ENCODE measurements around the gene SDK1.

SDK1 gene

DNA sequence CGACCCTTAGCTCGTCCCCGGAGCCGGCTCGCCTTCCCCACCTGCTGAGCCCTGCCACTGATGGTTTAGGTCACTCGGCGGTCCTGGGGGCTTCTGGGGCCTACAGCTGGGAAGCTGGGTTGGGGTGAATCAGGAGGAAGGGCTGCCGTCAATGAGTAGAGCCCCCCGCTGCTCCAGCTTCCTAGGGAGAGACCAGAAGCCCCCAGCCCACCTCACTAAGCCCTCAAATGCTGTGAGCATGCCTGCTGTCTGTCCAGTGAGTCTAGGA lies 885.4 kb downstream of the SDK1 start:
- Mint-ChIP-seq H3K4me1 (peaks cover 20% of the 10 kb centered on the region), H3K4me3 (no peak overlapping the region), H3K27me3 (ENCODE audit: low read depth) (no peaks in the 10 kb centered on the region), H3K36me3 (ENCODE audit: low read depth) (no peaks in the 10 kb centered on the region), H3K9me3 (no peaks in the 10 kb centered on the region), H3K27ac (no peak overlapping the region)
- TF ChIP-seq CTCF (IDR thresholded peaks at IDR 0.05; ENCODE audit: unreplicated experiment in 3 of 3), result no peak

- Mint-ChIP-seq H3K4me3 (no peak overlapping the region), H3K27ac (peak overlapping the region in 2 of 3 experiments; percentile 49 to 61), H3K9me3 (no peaks in the 10 kb centered on the region), H3K4me1 (peaks cover 20% of the 10 kb centered on the region), H3K27me3 (ENCODE audit: low read depth) (no peaks in the 10 kb centered on the region), H3K36me3 (ENCODE audit: low read depth) (no peaks in the 10 kb centered on the region)
- TF ChIP-seq CTCF (IDR thresholded peaks at IDR 0.05; ENCODE audit: unreplicated experiment in 3 of 3), result no peak
Measured at GRCh38 chr7:4188651-4189050, 887.6 kb downstream of the SDK1 start.

- Mint-ChIP-seq H3K36me3 (ENCODE audit: low read depth) (no peaks in the 10 kb centered on the region), H3K27me3 (ENCODE audit: low read depth) (no peaks in the 10 kb centered on the region), H3K27ac (peak overlapping the region; percentile 48 to 61 (median 49)), H3K4me3 (peak overlapping the region in 1 of 3 experiments; percentile 58), H3K4me1 (peaks cover 20% of the 10 kb centered on the region), H3K9me3 (no peaks in the 10 kb centered on the region)
- no peak for TF ChIP-seq CTCF (IDR thresholded peaks at IDR 0.05; ENCODE audit: unreplicated experiment in 3 of 3)
Measured at GRCh38 chr7:4189131-4189570, 888.1 kb downstream of the SDK1 start.

GRCh38 chr7:4190010-4190981 lies 889.2 kb downstream of the SDK1 start:
- H3K4me3 Mint-ChIP-seq, result no peak overlapping the region
- H3K36me3 Mint-ChIP-seq (ENCODE audit: low read depth), result no peaks in the 10 kb centered on the region
- TF ChIP-seq CTCF (IDR thresholded peaks at IDR 0.05; ENCODE audit: unreplicated experiment in 3 of 3), result no peak
- H3K27ac Mint-ChIP-seq, result peak overlapping the region in 1 of 3 experiments; percentile 49
- H3K9me3 Mint-ChIP-seq, result no peaks in the 10 kb centered on the region
- H3K4me1 Mint-ChIP-seq, result peaks cover 19% of the 10 kb centered on the region
- H3K27me3 Mint-ChIP-seq (ENCODE audit: low read depth), result no peaks in the 10 kb centered on the region

GRCh38 chr7:4191046-4191445 lies 890.0 kb downstream of the SDK1 start:
- H3K27ac Mint-ChIP-seq, result no peak overlapping the region
- H3K4me3 Mint-ChIP-seq, result no peak overlapping the region
- no peaks in the 10 kb centered on the region for H3K36me3 Mint-ChIP-seq (ENCODE audit: low read depth)
- no peaks in the 10 kb centered on the region for H3K27me3 Mint-ChIP-seq (ENCODE audit: low read depth)
- TF ChIP-seq CTCF (IDR thresholded peaks at IDR 0.05; ENCODE audit: unreplicated experiment in 3 of 3), result no peak
- H3K9me3 Mint-ChIP-seq, result no peaks in the 10 kb centered on the region
- H3K4me1 Mint-ChIP-seq, result peaks cover 14% of the 10 kb centered on the region

DNA sequence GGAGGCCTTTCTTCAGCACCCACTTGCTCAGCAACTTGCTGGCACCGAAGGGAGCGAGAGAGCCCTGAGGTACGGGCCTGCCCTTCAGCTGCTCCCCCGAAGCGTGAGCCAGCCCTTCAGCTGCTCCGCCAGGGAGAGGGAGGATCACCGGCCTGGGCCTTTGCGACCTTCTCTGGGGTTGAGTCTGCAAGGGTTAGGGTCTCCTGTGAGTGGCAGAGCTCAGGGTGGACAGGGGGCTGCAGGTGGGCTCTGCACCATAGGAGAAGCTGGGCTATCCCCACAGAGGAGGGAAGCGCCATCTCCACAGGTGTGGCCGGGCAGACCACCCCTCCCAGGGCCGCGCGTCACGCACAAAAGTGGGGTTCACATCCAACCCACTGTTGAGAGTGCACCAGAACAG lies 890.5 kb downstream of the SDK1 start:
- no peak for TF ChIP-seq CTCF (IDR thresholded peaks at IDR 0.05; ENCODE audit: unreplicated experiment in 3 of 3)
- Mint-ChIP-seq H3K36me3 (ENCODE audit: low read depth) (no peaks in the 10 kb centered on the region), H3K9me3 (no peaks in the 10 kb centered on the region), H3K27me3 (ENCODE audit: low read depth) (no peaks in the 10 kb centered on the region), H3K4me1 (peaks cover 14% of the 10 kb centered on the region), H3K27ac (no peak overlapping the region), H3K4me3 (no peak overlapping the region)

All from nephron (organoid).